Measurements from ENCODE around the gene BRINP1. TPM values are rescaled to one million over a fixed set of nuclear protein-coding genes. Genes with fewer than 3 reads are reported as not detected.

BRINP1 gene
- total and polyA plus RNA-seq, 10 of the 15 experiments (the other 5 are each of a cell fraction or from before 2014, with no cell fraction given) = not detected

GRCh38 chr9:119375892-119376291 is 6.7 kb upstream of the BRINP1 start:
- Histone ChIP-seq H3K4me1 (ENCODE audit: control insufficient read depth, insufficient read depth, low read length) (no peaks in the 10 kb centered on the region), H2AFZ (ENCODE audit: control insufficient read depth, low read depth, low read length) (no peak overlapping the region), H3K4me2 (ENCODE audit: control insufficient read depth, insufficient read depth) (no peak overlapping the region), H3K27me3 (replicated peaks in 1 of 2; ENCODE audit: control insufficient read depth in 2 of 2, insufficient read depth in 2 of 2, low read length in 1 of 2) (no peaks in the 10 kb centered on the region), H3K9ac (ENCODE audit: control insufficient read depth, insufficient read depth, low read length) (no peak overlapping the region), H3K27ac (ENCODE audit: control insufficient read depth, insufficient read depth) (no peak overlapping the region), H3K36me3 (ENCODE audit: control insufficient read depth in 2 of 2, insufficient read depth in 2 of 2, low read length in 1 of 2) (no peaks in the 10 kb centered on the region), H3K4me3 (no peak overlapping the region), H3K79me2 (ENCODE audit: control insufficient read depth, insufficient read depth, low read length) (no peaks in the 10 kb centered on the region), H4K20me1 (ENCODE audit: control insufficient read depth, insufficient read depth) (no peaks in the 10 kb centered on the region), H3K9me3 (replicated peaks; ENCODE audit: control insufficient read depth, insufficient read depth, low read length) (no peaks in the 10 kb centered on the region)
- ATAC-seq (peak; percentile 33; the same call in 2 of the 3 replicates), FAIRE-seq (no peak), DNase-seq (ENCODE audit: low read depth, low spot score) (no peak)
- WGBS (ENCODE audit: insufficient coverage, insufficient replicate concordance, low lambda C conversion rate, missing lambda C conversion rate) = 29% methylated on average over 3 of the region's 3 CpGs
- RAD21 ChIA-PET (ENCODE audit: unreplicated experiment) = no interaction called here
- intact Hi-C loops (cut with micrococcal nuclease; ENCODE audit: unreplicated experiment) (loop anchor here (2.0 to 5.0 kb wide), 2 partner anchors 19 to 971 kb away; no protein-coding TSS in a partner anchor), in situ Hi-C loops (cut with MboI) (no loop called here)
- no TSS peak for BruUV-seq (replicated peaks)
- TF ChIP-seq MEF2A (IDR thresholded peaks at IDR 0.05; ENCODE audit: insufficient read depth, low read depth, low read length) = 0 out of 2 replicates have a peak, but pooled peaks have one; percentile 71
- no peak for TF ChIP-seq ZBTB4 (CRISPR knock-in tag; IDR thresholded peaks at IDR 0.05)
- peak; percentile 23 to 31 (median 30); a peak in 3 of 6 replicates for TF ChIP-seq CTCF (IDR thresholded peaks at IDR 0.05 in 2 of 3, conservative IDR thresholded peaks at IDR 0.05 in 1 of 3; ENCODE audit: control insufficient read depth in 2 of 3, extremely low read depth in 1 of 3, insufficient read depth in 1 of 3, low read depth in 3 of 3, low read length in 3 of 3)
- TF ChIP-seq BHLHE40 (IDR thresholded peaks at IDR 0.05; ENCODE audit: borderline replicate concordance in 1 of 2, low read depth in 2 of 2, low read length in 1 of 2) = peak; percentile 62 to 70; a peak in 3 of 4 replicates
- TF ChIP-seq ZBED1 (IDR thresholded peaks at IDR 0.05; ENCODE audit: borderline replicate concordance) = no peak
- SMC1A ChIA-PET (ENCODE audit: uncharacterized antibody, unreplicated experiment) = no interaction called here
- POLR2A ChIA-PET = no interaction called here
- CTCF ChIA-PET = interaction anchor here (1.0 to 1.1 kb wide), 2 partner anchors 13 to 41 kb away, joined by 3 read pairs; no protein-coding TSS in a partner anchor

Data from GM12878 (cell line).